ENCODE results near the gene B4GALNT3.

Gene B4GALNT3

DNA sequence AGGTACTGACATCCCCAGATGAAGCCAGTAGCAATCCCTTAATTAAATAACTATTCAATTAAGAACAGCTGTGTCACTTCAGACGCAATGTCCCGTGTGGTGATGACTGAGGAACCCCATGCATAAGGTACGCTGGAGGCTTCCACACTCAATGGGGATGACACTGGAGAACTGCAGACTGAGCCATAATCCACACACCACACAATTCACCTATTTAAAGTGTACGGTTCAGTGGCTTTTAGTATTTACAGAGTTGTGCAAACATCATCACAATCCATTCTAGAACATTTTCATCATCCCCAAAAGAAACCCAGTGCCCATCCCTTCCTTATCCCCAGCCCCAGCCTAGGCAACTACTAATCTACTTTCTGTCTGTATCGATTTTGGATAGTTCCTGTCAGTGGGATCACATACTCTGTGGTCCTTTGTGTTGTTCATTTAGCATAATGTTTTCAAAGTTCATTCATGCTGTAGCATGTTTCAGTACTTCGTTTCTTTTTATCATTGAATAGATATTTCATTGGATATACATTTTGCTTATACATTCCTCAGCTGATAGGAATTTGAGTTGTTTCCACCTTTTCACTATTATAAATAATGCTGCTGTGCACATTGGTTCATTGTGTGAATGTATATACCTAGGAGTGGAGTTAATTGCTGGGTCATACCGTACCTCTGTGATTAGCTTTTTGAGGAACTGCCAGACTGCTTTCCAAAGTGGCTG, 142.4 kb downstream of the B4GALNT3 start:
- DNase-seq = no peak

DNA sequence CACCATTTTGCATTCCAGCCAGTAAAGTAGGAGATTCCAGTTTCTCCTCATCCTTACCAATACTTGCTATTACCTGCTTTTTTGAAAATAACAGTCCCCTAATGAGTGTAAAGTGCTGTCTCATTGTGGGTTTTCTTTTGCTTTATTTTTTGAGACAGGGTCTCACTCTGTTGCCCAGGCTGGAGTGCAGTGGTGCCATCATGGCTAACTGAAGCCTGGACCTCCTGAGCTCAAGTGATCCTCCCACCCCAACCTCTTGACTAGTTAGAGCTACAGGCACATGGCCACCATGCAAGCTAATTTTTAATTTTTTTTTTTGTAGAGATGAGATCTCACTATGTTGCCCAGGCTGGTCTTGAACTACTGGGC, 142.9 kb downstream of the B4GALNT3 start:
- no peak for DNase-seq

DNA sequence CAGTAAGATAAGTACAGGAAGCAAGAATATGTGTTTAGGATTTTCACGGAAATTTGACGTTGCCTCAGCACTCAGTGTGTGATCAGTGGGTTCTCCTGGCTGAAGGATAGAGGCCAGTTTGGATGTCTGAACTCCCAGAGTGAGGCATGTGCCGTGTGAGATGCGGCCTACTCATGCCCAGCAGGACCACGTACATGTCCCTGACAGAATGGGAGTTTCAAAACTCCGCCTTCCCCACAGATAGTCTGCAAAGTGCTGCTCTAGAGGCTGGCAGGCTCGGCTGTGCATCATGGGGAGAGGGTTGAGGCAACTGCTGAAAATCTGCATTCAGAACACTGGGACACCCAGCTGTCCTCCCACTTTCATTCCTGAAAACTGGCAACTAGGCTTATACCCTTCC, 145.2 kb downstream of the B4GALNT3 start:
- no peak for DNase-seq

DNA sequence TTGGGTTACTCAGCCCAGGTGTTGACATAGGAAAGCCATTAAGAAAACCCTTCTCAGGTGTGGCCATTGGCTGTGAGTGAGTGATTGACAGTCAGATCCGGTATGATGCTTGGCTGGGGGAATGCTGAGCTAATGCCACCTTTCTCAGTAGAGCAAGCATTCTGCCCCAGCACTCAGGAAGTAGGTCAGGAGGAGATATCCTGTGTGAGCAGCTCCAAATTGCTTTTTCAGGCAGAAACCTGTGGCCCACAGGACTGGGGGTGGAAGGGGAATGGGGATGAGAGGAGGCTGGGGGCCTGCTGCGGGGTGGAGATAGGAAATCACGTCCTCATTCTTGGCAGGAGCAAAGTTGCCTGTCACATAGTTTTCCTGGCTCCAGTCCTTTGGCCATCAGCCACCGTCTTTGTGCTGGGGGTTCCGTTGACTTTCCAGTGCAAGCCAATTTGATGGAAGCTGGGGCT, 147.8 kb downstream of the B4GALNT3 start:
- no peak for DNase-seq

GRCh38 chr12:608413-608812, 148.7 kb downstream of the B4GALNT3 start:
- no peak for DNase-seq

- DNase-seq = no peak
These were observed 149.2 kb downstream of the B4GALNT3 start for GRCh38 chr12:608921-609320.

DNA sequence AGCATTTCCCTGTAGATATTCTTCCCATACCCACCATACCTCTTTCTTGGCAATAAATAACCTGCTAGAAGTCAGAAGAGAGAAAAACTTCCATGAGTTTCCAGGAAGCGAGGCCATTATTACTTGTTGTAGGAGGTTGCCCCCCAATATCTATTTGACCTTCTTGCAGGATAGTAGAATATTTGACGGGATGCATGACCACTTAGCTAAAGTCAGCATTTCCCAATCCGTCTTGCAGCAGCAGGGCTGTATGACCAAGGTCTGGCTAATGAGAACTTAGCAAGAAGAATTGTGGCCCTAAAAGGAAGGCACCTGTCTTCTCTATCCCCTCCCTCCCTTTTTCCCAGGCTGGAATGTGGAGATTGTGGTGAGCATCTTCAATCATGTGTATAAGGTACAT, 152.0 kb downstream of the B4GALNT3 start:
- DNase-seq = no peak

- no peak for DNase-seq
These were observed 152.6 kb downstream of the B4GALNT3 start for GRCh38 chr12:612293-612692.

DNA sequence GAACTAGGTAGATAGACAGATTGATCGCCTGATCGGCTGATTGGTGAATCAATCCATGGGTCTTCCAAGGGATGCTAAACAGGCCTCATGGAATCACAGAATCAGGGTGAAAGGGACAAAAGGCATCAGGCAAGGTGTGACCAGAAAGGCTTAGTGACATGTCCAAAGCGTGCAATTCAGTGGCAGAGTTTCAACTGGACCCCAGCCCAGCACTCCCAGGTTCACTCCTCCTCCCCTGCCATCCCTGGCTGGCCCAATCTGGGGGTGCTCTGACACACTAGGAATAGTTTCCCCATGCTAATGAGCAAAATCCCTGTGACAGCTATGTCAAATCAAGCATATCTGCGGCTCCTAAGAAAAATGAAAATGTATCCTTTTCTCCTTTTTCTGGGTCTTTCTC, 153.1 kb downstream of the B4GALNT3 start:
- DNase-seq = no peak

Measured in SHP77 treated with DMSO at 0.1 percent for 48 hours (cell line).